CD14-positive monocyte (primary cell): ENCODE measurements around the gene CES1. TPM values are rescaled to one million over a fixed set of nuclear protein-coding genes. Genes with fewer than 3 reads are reported as not detected.
"Not testable (repeated sequence)": the region's sequence is repeated elsewhere in the genome, so short reads cannot be mapped to it uniquely, and the experiment has no call there.

Source experiments
- DNase-seq, 3 donors: peaks; one replicate each; pipeline ENCODE4 v3.0.0-alpha.2; 2011 to 2022
- H2AFZ ChIP-seq: 2 replicates; pipeline ENCODE4 v1.6.0; 2012; ENCODE audit warnings: mild to moderate bottlenecking, low read depth, low read length, inconsistent platforms; ENCODE audit not compliant: insufficient read depth, poor library complexity, severe bottlenecking
- H3K27ac ChIP-seq, 2 donors: 1 replicate in 1 of 2; 2 replicates in 1 of 2; pipeline ENCODE4 v1.5.1; 2012 to 2013; ENCODE audit warnings: low read length in 2 of 2, control low read depth in 1 of 2, inconsistent platforms in 1 of 2, low read depth in 1 of 2, mild to moderate bottlenecking in 1 of 2
- H3K27me3 ChIP-seq, 2 donors: one replicate each; pipeline versions ENCODE4 v1.6.0 to v1.6.1; 2011 to 2013; ENCODE audit warnings: low read length in 2 of 2; ENCODE audit not compliant: control insufficient read depth in 2 of 2, insufficient read depth in 2 of 2
- H3K36me3 ChIP-seq, 2 donors: replicated peaks in 1 of 2; 1 replicate in 1 of 2; 2 replicates in 1 of 2; pipeline versions ENCODE4 v1.5.1 to v1.6.1; 2012 to 2013; ENCODE audit warnings: low read length in 2 of 2, control low read depth in 1 of 2, inconsistent platforms in 1 of 2, mild to moderate bottlenecking in 1 of 2; ENCODE audit not compliant: insufficient read depth in 2 of 2, control insufficient read depth in 1 of 2
- H3K4me1 ChIP-seq, 2 donors: 1 replicate in 1 of 2; 2 replicates in 1 of 2; pipeline versions ENCODE4 v1.5.1 to v1.6.1; 2012 to 2013; ENCODE audit warnings: low read length in 2 of 2, control low read depth in 1 of 2, inconsistent platforms in 1 of 2, mild to moderate bottlenecking in 1 of 2, moderate library complexity in 1 of 2; ENCODE audit not compliant: insufficient read depth in 2 of 2, control insufficient read depth in 1 of 2
- H3K4me2 ChIP-seq: replicated peaks from 2 replicates; pipeline ENCODE3; 2012; ENCODE audit warnings: low read length, moderate library complexity, mild to moderate bottlenecking; ENCODE audit not compliant: poor library complexity, severe bottlenecking; ENCODE audit errors: extremely low read depth
- H3K4me3 ChIP-seq, 3 experiments: fragments of 200-600 bp in 1 of 3; sonication (generic) in 1 of 3; replicated peaks in 1 of 3; 1 replicate in 2 of 3; 2 replicates in 1 of 3; pipeline ENCODE4 v1.5.1; 2011 to 2013; ENCODE audit warnings: low read length in 3 of 3, mild to moderate bottlenecking in 3 of 3, control low read depth in 2 of 3, low read depth in 2 of 3, inconsistent platforms in 1 of 3, moderate library complexity in 1 of 3
- H3K79me2 ChIP-seq: 2 replicates; pipeline ENCODE4 v1.6.0; 2012; ENCODE audit warnings: mild to moderate bottlenecking, control low read depth, inconsistent platforms, low read length, moderate library complexity; ENCODE audit not compliant: insufficient read depth
- H3K9ac ChIP-seq: 2 replicates; pipeline ENCODE4 v1.6.0; 2017; ENCODE audit warnings: low read length, mild to moderate bottlenecking; ENCODE audit not compliant: insufficient read depth, poor library complexity, severe bottlenecking
- H3K9me3 ChIP-seq, 2 donors: replicated peaks in 1 of 2; 1 replicate in 1 of 2; 2 replicates in 1 of 2; pipeline versions ENCODE4 v1.5.1 to v1.6.1; 2012 to 2013; ENCODE audit warnings: low read length in 2 of 2, control low read depth in 1 of 2; ENCODE audit not compliant: control insufficient read depth in 1 of 2, insufficient read depth in 1 of 2
- H4K20me1 ChIP-seq: 2 replicates; pipeline ENCODE4 v1.6.0; 2012; ENCODE audit warnings: mild to moderate bottlenecking, low read length, control low read depth, moderate library complexity; ENCODE audit not compliant: insufficient read depth
- H3K27ac Mint-ChIP-seq, 7 donors: one replicate each; pipeline ENCODE4 v1.8.0; 2020; ENCODE audit warnings: mild to moderate bottlenecking in 7 of 7, mixed read lengths in 7 of 7, moderate library complexity in 6 of 7, inconsistent platforms in 2 of 7
- H3K27me3 Mint-ChIP-seq, 3 donors: one replicate each; pipeline ENCODE4 v1.8.0; 2021 to 2022; ENCODE audit warnings: low read depth in 3 of 3, mild to moderate bottlenecking in 3 of 3, mixed read lengths in 3 of 3, moderate library complexity in 3 of 3, inconsistent platforms in 1 of 3
- H3K36me3 Mint-ChIP-seq, 2 donors: one replicate each; pipeline ENCODE4 v1.8.0; 2020; ENCODE audit warnings: mixed read lengths in 2 of 2, inconsistent platforms in 1 of 2, mild to moderate bottlenecking in 1 of 2
- H3K4me1 Mint-ChIP-seq: one replicate; pipeline ENCODE4 v1.8.0; 2020; ENCODE audit warnings: mild to moderate bottlenecking, mixed read lengths
- H3K4me3 Mint-ChIP-seq, 2 donors: one replicate each; pipeline ENCODE4 v1.8.0; 2020; ENCODE audit warnings: mild to moderate bottlenecking in 2 of 2, mixed read lengths in 2 of 2, moderate library complexity in 1 of 2
- H3K9me3 Mint-ChIP-seq, 7 donors: one replicate each; pipeline ENCODE4 v1.8.0; 2020 to 2022; ENCODE audit warnings: mixed read lengths in 7 of 7, mild to moderate bottlenecking in 6 of 7, moderate library complexity in 6 of 7, inconsistent platforms in 2 of 7
- WGBS: methylation state at CpG from one replicate; pipeline ENCODE4 v1.1.5; 2013; ENCODE audit warnings: missing lambda C conversion rate; ENCODE audit not compliant: insufficient coverage; 5-methylcytosine and 5-hydroxymethylcytosine counted together
- intact Hi-C, 2 donors: fragments of 100-400 bp; cut with micrococcal nuclease; formaldehyde crosslinking; loops; one replicate each; pipeline versions ENCODE4 v1.15.0 to v1.15.1; 2023
- polyA plus RNA-seq, 3 donors: library from polyadenylated mRNA; depleted of rRNA in 1 of 3; unstranded in 2 of 3; stranded (reverse) in 1 of 3; fragments of 300-500 nt in 2 of 3; fragments of >200 nt in 1 of 3; fragmentation: Illumina TruSeq in 2 of 3; gene quantifications; 1 replicate in 2 of 3; 2 replicates in 1 of 3; pipeline ENCODE4 v1.2.3, GENCODE V29; 2012 to 2021

CES1 gene
- polyA plus RNA-seq, 3 donors = 38.4 to 190 (median 62.0) TPM

GRCh38 chr16:55792934-55793374 lies 39.9 kb downstream of the CES1 start:
- H3K27ac ChIP-seq, H3K27ac Mint-ChIP-seq, H3K4me1 ChIP-seq, H2AFZ ChIP-seq, H4K20me1 ChIP-seq, H3K36me3 Mint-ChIP-seq, H3K4me1 Mint-ChIP-seq, DNase-seq, H3K9me3 ChIP-seq, H3K36me3 ChIP-seq, H3K4me3 Mint-ChIP-seq, intact Hi-C loops, H3K9ac ChIP-seq, H3K27me3 Mint-ChIP-seq, H3K4me3 ChIP-seq, H3K9me3 Mint-ChIP-seq, H3K27me3 ChIP-seq, H3K79me2 ChIP-seq, H3K4me2 ChIP-seq: not testable (repeated sequence)
- WGBS = no CpG with 5 or more reads among the region's 11 CpGs

GRCh38 chr16:55791512-55791911 lies 41.4 kb downstream of the CES1 start:
- H3K27ac Mint-ChIP-seq, H3K4me2 ChIP-seq, H3K27ac ChIP-seq, H3K36me3 ChIP-seq, H3K4me3 ChIP-seq, H3K27me3 ChIP-seq, intact Hi-C loops, H3K79me2 ChIP-seq, H3K36me3 Mint-ChIP-seq, H3K9ac ChIP-seq, DNase-seq, H3K9me3 ChIP-seq, H3K9me3 Mint-ChIP-seq, H3K4me3 Mint-ChIP-seq, H3K27me3 Mint-ChIP-seq, H2AFZ ChIP-seq, H4K20me1 ChIP-seq: not testable (repeated sequence)
- H3K4me1 Mint-ChIP-seq = peaks cover 14% of the 10 kb centered on the region
- no CpG with 5 or more reads among the region's 6 CpGs for WGBS
- H3K4me1 ChIP-seq = peaks cover 13 to 18% of the 10 kb centered on the region in 2 donors

DNA sequence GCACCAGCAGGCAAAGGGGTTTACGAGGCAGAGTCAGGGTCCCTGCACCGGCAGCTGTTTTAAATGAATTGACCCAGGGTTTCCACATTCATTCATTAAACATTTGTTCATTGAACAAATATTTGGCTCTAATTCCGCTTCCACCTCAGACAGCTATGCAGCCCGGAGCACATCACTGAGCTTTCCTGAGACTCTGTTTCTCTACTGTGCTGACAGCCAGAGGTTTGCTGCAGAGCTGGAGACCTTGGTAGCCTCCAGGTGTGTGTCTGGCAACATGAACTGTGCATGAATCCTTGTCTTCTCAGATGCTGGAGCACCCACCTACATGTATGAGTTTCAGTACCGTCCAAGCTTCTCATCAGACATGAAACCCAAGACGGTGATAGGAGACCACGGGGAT lies 42.7 kb downstream of the CES1 start:
- H4K20me1 ChIP-seq, H3K9me3 Mint-ChIP-seq, H3K36me3 ChIP-seq, H3K4me3 Mint-ChIP-seq, H3K9me3 ChIP-seq, H3K4me3 ChIP-seq, H3K27ac Mint-ChIP-seq, H3K27ac ChIP-seq, H3K36me3 Mint-ChIP-seq, DNase-seq, H3K27me3 Mint-ChIP-seq, H3K27me3 ChIP-seq, intact Hi-C loops, H3K4me2 ChIP-seq, H3K79me2 ChIP-seq, H3K9ac ChIP-seq, H2AFZ ChIP-seq: not testable (repeated sequence)
- WGBS = no CpG with 5 or more reads among the region's 7 CpGs
- H3K4me1 Mint-ChIP-seq = peaks cover 24% of the 10 kb centered on the region
- peaks cover 13 to 20% of the 10 kb centered on the region in 2 donors for H3K4me1 ChIP-seq

GRCh38 chr16:55782793-55783091 lies 50.2 kb downstream of the CES1 start:
- H3K27me3 ChIP-seq, H3K27me3 Mint-ChIP-seq, H2AFZ ChIP-seq, H4K20me1 ChIP-seq, H3K9me3 Mint-ChIP-seq, H3K36me3 Mint-ChIP-seq, H3K9me3 ChIP-seq, intact Hi-C loops, H3K9ac ChIP-seq, H3K79me2 ChIP-seq, H3K36me3 ChIP-seq, DNase-seq: not testable (repeated sequence)
- Histone ChIP-seq H3K4me1 (peaks cover 27 to 65% of the 10 kb centered on the region in 2 donors), H3K4me3 (peak overlapping the region in 1 of 3 experiments; percentile 13), H3K27ac (peak overlapping the region in 1 of 2 donors; percentile 67), H3K4me2 (peak overlapping the region; percentile 19)
- Mint-ChIP-seq H3K4me3 (peak overlapping the region; percentile 51 to 63), H3K27ac (peak overlapping the region in 5 of 7 donors; percentile 12 to 89 (median 81)), H3K4me1 (peaks cover 66% of the 10 kb centered on the region)
- no CpG with 5 or more reads among the region's 6 CpGs for WGBS
